ENCODE data around the gene FAM210A.

The FAM210A gene

GRCh38 chr18:13643261-13643751, 83.1 kb downstream of the FAM210A start:
- no peak overlapping the region for H3K27ac ChIP-seq (ENCODE audit: low read depth, low read length)
- H3K27me3 ChIP-seq (ENCODE audit: control insufficient read depth, insufficient read depth, low read length): peaks cover 6% of the 10 kb centered on the region; the same call in 1 of the 2 replicates
- no peak overlapping the region for H3K9ac ChIP-seq (ENCODE audit: low read depth, low read length)
- H3K4me1 ChIP-seq (ENCODE audit: control insufficient read depth, insufficient read depth, low read length): no peaks in the 10 kb centered on the region
- H3K4me3 ChIP-seq (ENCODE audit: low read depth, low read length): no peak overlapping the region
- H3K9me3 ChIP-seq (ENCODE audit: control insufficient read depth, insufficient read depth, low read length): no peaks in the 10 kb centered on the region
- no peaks in the 10 kb centered on the region for H3K36me3 ChIP-seq (ENCODE audit: control insufficient read depth, insufficient read depth, low read length)

GRCh38 chr18:13642440-13642827, 83.9 kb downstream of the FAM210A start:
- Histone ChIP-seq H3K4me3 (ENCODE audit: low read depth, low read length) (peak overlapping the region; percentile 52; the same call in 1 of the 2 replicates), H3K36me3 (ENCODE audit: control insufficient read depth, insufficient read depth, low read length) (no peaks in the 10 kb centered on the region), H3K27me3 (ENCODE audit: control insufficient read depth, insufficient read depth, low read length) (peaks cover 6% of the 10 kb centered on the region; the same call in 1 of the 2 replicates), H3K9me3 (ENCODE audit: control insufficient read depth, insufficient read depth, low read length) (no peaks in the 10 kb centered on the region), H3K27ac (ENCODE audit: low read depth, low read length) (no peak overlapping the region), H3K4me1 (ENCODE audit: control insufficient read depth, insufficient read depth, low read length) (no peaks in the 10 kb centered on the region), H3K9ac (ENCODE audit: low read depth, low read length) (no peak overlapping the region)

- no peaks in the 10 kb centered on the region for H3K36me3 ChIP-seq (ENCODE audit: control insufficient read depth, insufficient read depth, low read length)
- no peaks in the 10 kb centered on the region for H3K9me3 ChIP-seq (ENCODE audit: control insufficient read depth, insufficient read depth, low read length)
- H3K4me3 ChIP-seq (ENCODE audit: low read depth, low read length): peak overlapping the region; percentile 52; the same call in 1 of the 2 replicates
- H3K9ac ChIP-seq (ENCODE audit: low read depth, low read length): no peak overlapping the region
- H3K27ac ChIP-seq (ENCODE audit: low read depth, low read length): no peak overlapping the region
- H3K4me1 ChIP-seq (ENCODE audit: control insufficient read depth, insufficient read depth, low read length): no peaks in the 10 kb centered on the region
- H3K27me3 ChIP-seq (ENCODE audit: control insufficient read depth, insufficient read depth, low read length): peaks cover 6% of the 10 kb centered on the region; the same call in 1 of the 2 replicates
These were observed 84.6 kb downstream of the FAM210A start for GRCh38 chr18:13641551-13642439.

- no peak overlapping the region for H3K4me3 ChIP-seq (ENCODE audit: low read depth, low read length)
- no peak overlapping the region for H3K9ac ChIP-seq (ENCODE audit: low read depth, low read length)
- no peaks in the 10 kb centered on the region for H3K9me3 ChIP-seq (ENCODE audit: control insufficient read depth, insufficient read depth, low read length)
- no peaks in the 10 kb centered on the region for H3K36me3 ChIP-seq (ENCODE audit: control insufficient read depth, insufficient read depth, low read length)
- no peak overlapping the region for H3K27ac ChIP-seq (ENCODE audit: low read depth, low read length)
- peaks cover 6% of the 10 kb centered on the region; the same call in 1 of the 2 replicates for H3K27me3 ChIP-seq (ENCODE audit: control insufficient read depth, insufficient read depth, low read length)
- no peaks in the 10 kb centered on the region for H3K4me1 ChIP-seq (ENCODE audit: control insufficient read depth, insufficient read depth, low read length)
These were observed 86.0 kb downstream of the FAM210A start for GRCh38 chr18:13640266-13640860.

- H3K36me3 ChIP-seq (ENCODE audit: control insufficient read depth, insufficient read depth, low read length): no peaks in the 10 kb centered on the region
These were observed 87.4 kb downstream of the FAM210A start for GRCh38 chr18:13638719-13639595.

GRCh38 chr18:13635046-13635445, 91.3 kb downstream of the FAM210A start:
- peaks cover 12% of the 10 kb centered on the region for H3K9me3 ChIP-seq (ENCODE audit: control insufficient read depth, insufficient read depth, low read length)
- H3K27me3 ChIP-seq (ENCODE audit: control insufficient read depth, insufficient read depth, low read length): no peaks in the 10 kb centered on the region
- no peaks in the 10 kb centered on the region for H3K36me3 ChIP-seq (ENCODE audit: control insufficient read depth, insufficient read depth, low read length)

More at GRCh38 chr18:13638719-13639595, 87.4 kb downstream of the FAM210A start:
- Histone ChIP-seq H3K4me1 (ENCODE audit: control insufficient read depth, insufficient read depth, low read length) (no peaks in the 10 kb centered on the region), H3K27me3 (ENCODE audit: control insufficient read depth, insufficient read depth, low read length) (peaks cover 6% of the 10 kb centered on the region; the same call in 1 of the 2 replicates), H3K4me3 (ENCODE audit: low read depth, low read length) (no peak overlapping the region), H3K9me3 (ENCODE audit: control insufficient read depth, insufficient read depth, low read length) (no peaks in the 10 kb centered on the region), H3K9ac (ENCODE audit: low read depth, low read length) (no peak overlapping the region), H3K27ac (ENCODE audit: low read depth, low read length) (no peak overlapping the region)

GRCh38 chr18:13633700-13634099, 92.7 kb downstream of the FAM210A start:
- Histone ChIP-seq H3K9ac (ENCODE audit: low read depth, low read length) (no peak overlapping the region), H3K36me3 (ENCODE audit: control insufficient read depth, insufficient read depth, low read length) (no peaks in the 10 kb centered on the region), H3K27me3 (ENCODE audit: control insufficient read depth, insufficient read depth, low read length) (no peaks in the 10 kb centered on the region), H3K27ac (ENCODE audit: low read depth, low read length) (no peak overlapping the region), H3K4me3 (ENCODE audit: low read depth, low read length) (no peak overlapping the region), H3K9me3 (ENCODE audit: control insufficient read depth, insufficient read depth, low read length) (peaks cover 12% of the 10 kb centered on the region), H3K4me1 (ENCODE audit: control insufficient read depth, insufficient read depth, low read length) (peaks cover 3% of the 10 kb centered on the region)

More at GRCh38 chr18:13635046-13635445, 91.3 kb downstream of the FAM210A start:
- Histone ChIP-seq H3K27ac (ENCODE audit: low read depth, low read length) (no peak overlapping the region), H3K4me1 (ENCODE audit: control insufficient read depth, insufficient read depth, low read length) (peaks cover under 1% of the 10 kb centered on the region; the same call in 1 of the 2 replicates), H3K9ac (ENCODE audit: low read depth, low read length) (no peak overlapping the region), H3K4me3 (ENCODE audit: low read depth, low read length) (no peak overlapping the region)

GRCh38 chr18:13630716-13631268, 95.6 kb downstream of the FAM210A start:
- H3K36me3 ChIP-seq (ENCODE audit: control insufficient read depth, insufficient read depth, low read length): no peaks in the 10 kb centered on the region

GRCh38 chr18:13629841-13630715, 96.3 kb downstream of the FAM210A start:
- Histone ChIP-seq H3K9me3 (ENCODE audit: control insufficient read depth, insufficient read depth, low read length) (peaks cover 12% of the 10 kb centered on the region), H3K27ac (ENCODE audit: low read depth, low read length) (no peak overlapping the region), H3K4me1 (ENCODE audit: control insufficient read depth, insufficient read depth, low read length) (peaks cover 3% of the 10 kb centered on the region), H3K4me3 (ENCODE audit: low read depth, low read length) (no peak overlapping the region), H3K27me3 (ENCODE audit: control insufficient read depth, insufficient read depth, low read length) (no peaks in the 10 kb centered on the region), H3K9ac (ENCODE audit: low read depth, low read length) (no peak overlapping the region), H3K36me3 (ENCODE audit: control insufficient read depth, insufficient read depth, low read length) (no peaks in the 10 kb centered on the region)

More at GRCh38 chr18:13630716-13631268, 95.6 kb downstream of the FAM210A start:
- peaks cover 3% of the 10 kb centered on the region for H3K4me1 ChIP-seq (ENCODE audit: control insufficient read depth, insufficient read depth, low read length)
- H3K9me3 ChIP-seq (ENCODE audit: control insufficient read depth, insufficient read depth, low read length): peaks cover 12% of the 10 kb centered on the region
- no peak overlapping the region for H3K27ac ChIP-seq (ENCODE audit: low read depth, low read length)
- H3K4me3 ChIP-seq (ENCODE audit: low read depth, low read length): no peak overlapping the region
- no peaks in the 10 kb centered on the region for H3K27me3 ChIP-seq (ENCODE audit: control insufficient read depth, insufficient read depth, low read length)
- no peak overlapping the region for H3K9ac ChIP-seq (ENCODE audit: low read depth, low read length)

All from HUES48 (cell line).